ENCODE measurements around the gene ENC1.

Gene ENC1

GRCh38 chr5:74630453-74631066 lies 10.0 kb downstream of the ENC1 start:
- DNase-seq: no peak

DNA sequence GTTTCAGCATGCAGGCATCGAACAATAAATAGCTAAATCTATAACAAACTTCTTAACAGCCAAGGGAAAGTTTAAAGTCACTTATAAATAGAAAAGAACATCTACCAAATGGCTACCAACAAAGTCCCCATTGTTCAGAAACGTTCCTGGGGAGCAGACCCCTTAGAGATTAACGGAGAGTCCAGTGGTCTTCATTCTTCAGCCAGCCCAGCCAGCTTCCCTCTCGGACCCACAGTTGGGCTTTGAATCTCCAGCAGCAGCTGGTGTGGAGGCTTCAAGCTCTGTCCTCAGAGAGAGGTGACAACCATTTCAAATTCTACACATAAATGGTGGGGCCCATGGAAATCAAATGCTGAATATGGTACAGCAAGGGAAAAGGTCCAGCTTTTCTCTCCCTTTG lies 11.2 kb downstream of the ENC1 start:
- no peak for DNase-seq

DNA sequence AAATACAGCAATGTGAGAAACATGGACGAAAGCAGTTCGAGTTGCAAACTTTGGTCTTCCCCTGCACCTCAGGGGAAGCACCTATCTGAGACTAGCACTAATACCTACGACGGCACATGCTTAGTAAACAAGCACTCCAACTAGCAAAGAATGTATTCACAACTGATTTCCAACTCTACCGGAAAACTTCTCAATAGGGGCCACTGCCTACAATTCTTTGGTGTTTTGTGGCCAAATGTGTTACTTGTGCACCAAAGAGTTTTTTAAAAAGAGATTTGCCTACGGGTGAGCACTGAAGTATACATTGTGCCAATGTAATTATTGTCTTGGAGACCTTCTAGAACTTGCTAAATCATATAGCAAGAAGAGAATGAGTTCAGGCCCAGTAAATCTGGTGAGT lies 12.2 kb downstream of the ENC1 start:
- no peak for DNase-seq

DNA sequence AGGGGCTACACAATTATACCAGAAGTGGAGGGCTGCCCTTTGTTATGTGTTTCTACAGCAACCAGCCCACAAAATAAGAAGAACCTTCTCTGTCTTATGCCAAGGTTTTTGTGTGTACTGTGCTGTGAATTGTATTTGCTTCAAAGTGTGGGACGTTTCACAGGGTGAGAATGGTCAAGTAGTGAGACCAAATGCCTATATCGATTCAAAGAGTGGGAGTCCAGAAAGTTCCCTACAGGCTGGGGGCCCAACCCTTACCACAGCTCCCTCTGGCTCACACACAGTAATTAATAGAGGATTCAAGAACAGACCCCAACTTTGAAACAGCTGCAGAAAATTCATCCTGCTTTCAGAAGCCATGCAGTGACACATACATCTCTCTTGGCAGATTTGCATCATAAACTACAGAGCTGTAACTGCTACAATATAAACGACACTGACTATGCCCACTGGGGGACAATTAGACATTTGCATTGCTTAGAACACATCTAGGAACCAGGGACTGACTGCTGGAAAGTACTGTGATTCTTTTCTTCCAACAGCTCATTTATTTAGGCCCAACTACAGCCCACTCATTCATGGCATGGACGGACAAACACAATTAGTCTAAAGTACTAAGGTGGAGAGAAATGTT lies 12.8 kb downstream of the ENC1 start:
- DNase-seq: no peak

GRCh38 chr5:74626386-74627222 lies 13.9 kb downstream of the ENC1 start:
- no peak for DNase-seq

- DNase-seq: no peak
Measured at GRCh38 chr5:74625742-74626241, 14.7 kb downstream of the ENC1 start.

DNA sequence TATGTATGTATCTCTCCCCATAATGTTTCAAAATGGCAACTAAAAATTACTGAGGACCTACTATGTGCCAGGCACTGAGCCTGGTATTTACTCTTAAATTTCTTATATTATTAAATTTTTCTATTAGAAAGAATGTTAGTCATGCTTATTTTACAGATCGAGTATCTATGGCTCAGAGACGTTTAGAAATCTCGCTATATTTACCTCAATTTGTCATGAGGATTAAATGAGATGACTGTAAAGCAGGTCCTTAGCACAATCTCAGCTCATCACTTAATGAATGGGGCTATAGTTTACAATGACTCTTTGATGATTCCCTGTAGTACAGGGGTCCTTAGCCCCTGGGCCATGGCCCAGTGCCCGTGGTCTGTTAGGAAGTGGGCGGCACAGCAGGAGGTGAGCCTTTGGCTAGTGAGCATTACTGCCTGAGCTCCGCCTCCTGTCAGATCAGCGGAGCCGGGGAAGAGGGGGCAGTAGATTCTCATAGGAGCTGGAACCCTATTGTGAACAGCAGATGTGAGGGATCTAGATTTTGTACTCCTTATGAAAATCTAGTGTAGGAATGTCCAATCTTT lies 15.5 kb downstream of the ENC1 start:
- DNase-seq: no peak

DNA sequence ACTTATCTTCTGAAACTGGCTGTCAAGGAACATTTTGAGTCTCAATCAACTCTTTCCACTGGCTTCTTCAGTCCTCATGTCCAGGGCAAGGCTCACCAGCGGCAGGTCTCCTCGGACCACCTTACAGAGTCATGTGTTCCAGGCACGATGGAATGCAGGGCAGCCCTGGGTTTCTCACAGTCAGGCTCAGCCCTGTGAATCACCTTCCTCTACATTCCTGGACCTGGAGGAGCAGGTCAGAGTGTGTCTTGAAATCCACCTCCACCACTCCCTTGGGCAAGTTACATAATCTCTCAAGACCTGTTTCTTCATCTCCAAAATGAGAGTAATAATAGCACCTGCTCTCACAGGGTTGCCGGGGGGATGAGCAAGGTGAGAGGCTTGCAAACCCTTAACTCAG lies 16.0 kb downstream of the ENC1 start:
- DNase-seq: no peak

DNA sequence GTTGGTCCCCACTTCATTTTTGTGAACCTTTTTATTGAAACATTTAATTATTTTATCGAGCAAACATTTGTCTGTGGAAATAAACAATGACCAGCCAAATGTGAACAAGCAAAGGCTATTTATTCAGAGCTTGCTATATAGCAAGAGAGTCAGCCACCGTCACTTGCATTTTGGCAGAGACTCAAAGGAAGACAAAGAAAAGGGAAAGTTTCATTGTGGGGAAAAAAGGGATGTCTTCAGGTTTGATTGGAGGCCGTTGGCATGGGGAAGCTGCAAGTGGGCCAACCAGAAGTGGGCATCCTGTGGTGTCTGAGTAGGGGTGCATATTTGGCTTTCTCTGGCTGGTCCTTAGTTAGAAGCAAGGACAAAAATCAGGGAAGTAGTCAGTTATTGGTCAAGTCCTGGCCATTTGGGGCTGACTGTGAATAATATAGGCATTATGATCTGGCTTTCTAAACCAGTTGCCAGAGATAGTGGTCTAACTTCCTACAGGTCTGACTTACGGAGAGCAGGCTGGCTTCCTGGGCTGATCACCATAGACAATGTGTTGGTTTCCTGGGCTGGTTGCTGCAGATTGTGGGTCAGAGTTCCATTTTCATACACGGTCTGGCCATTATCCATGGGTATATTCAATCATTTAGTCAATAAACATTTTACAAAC lies 16.6 kb downstream of the ENC1 start:
- DNase-seq: no peak

DNA sequence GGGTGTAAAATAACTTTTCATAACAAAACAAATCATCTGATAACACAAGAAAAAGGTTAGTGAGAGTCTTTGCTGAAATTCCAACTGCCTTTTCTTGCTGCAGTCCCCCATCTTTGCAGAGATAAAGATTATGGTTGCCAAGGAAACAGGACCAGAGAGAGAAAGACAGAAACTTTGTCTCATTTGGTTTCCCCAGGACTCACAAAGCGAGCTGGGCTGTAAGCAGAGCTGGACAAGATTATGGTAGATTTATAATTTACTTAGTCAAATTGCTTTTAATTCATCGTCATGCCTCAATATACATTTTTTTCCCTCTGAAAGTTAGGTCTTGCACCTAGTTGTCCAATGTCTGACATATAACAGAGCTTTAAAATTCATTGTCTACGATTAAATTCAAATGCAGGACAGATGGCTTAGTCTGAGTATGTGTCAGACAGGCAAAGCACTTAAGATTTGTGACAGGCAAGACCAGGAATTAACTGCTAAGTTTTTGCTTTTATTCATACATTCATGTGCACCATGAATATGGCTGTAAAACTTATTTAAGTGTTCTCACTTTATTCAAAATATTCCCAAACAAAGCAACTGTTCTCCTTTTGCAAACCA lies 17.4 kb downstream of the ENC1 start:
- DNase-seq: no peak

DNA sequence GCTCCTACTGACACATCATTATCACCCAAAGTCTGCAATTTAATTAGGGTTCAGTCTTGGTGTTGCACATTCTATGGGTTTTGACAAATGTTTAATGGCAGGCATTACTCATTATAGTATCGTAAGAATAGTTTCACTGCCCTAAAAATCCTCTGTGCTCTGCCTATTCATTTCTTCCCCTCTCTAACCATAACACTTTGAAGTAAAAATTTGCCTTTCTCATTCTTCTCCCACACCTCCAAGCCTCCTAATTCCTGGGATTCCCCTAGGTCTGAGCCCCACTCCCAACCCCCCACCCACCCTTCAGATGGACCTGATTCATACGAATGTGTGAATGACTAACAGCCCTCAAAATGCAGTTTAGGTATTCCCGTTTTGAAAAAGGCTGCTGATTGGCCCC lies 18.4 kb downstream of the ENC1 start:
- DNase-seq: no peak

DNA sequence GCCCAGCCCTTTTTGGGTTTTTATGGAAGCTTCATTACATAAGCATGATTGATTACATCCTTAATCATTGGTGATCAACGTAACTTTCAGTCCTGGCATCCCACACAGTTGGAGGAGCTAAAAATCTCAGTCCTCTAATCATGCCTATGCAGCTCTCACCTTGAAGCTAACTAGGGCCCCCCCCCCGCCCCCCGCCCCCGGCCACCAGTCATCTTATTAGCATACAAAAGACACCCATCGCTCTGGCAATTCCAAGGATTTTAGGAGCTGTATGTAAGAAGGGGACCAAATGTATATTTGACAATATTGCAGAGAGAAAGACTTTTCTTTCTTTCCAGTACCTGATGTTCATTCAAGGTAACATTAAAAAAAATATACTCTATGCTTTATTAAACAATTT lies 19.0 kb downstream of the ENC1 start:
- no peak for DNase-seq

DNA sequence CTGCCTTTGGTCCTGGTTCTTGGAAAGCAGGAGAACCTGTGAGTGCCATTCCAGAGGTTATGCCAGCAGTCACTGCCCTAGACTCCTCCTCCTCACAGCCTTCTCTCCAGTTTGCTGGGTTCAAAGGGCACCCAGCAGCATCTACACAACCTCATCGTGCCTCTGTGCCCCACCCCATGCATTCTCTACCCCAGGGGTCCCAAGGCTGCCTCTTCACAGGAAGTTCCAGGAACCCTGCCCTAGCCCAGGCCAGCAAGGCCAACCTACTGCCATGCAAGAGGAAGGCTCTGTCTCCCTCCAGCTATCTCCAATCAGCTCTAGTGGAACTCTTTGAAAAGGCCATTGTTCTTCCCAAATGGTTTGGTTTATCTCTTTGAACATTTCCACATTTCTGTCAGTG lies 21.2 kb downstream of the ENC1 start:
- DNase-seq: no peak

DNA sequence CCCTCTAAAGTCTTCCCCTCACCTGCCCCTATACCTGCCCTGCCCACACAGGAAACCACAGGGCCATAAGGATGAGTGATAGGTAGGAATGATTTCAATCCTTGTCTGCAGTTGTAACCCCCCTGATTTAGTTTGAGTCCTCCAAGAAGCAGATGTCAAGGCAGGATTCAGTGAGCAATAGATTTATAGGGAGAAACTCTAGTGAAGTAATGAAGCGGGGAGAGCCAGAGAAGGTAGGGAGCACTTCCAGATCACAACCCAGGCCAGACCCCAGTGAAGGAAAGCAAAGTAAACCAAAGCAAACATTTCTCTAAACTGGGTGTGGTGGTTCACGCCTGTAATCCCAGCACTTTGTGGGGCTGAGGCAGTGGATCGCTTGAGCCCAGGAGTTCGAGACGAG lies 22.4 kb downstream of the ENC1 start:
- DNase-seq: no peak

GRCh38 chr5:74617202-74617601 lies 23.3 kb downstream of the ENC1 start:
- DNase-seq: no peak

GRCh38 chr5:74616236-74617146 lies 24.0 kb downstream of the ENC1 start:
- DNase-seq: no peak

GRCh38 chr5:74613283-74613682 lies 27.2 kb downstream of the ENC1 start:
- DNase-seq: no peak

- DNase-seq: no peak
Measured at GRCh38 chr5:74612045-74612444, 28.5 kb downstream of the ENC1 start.

DNA sequence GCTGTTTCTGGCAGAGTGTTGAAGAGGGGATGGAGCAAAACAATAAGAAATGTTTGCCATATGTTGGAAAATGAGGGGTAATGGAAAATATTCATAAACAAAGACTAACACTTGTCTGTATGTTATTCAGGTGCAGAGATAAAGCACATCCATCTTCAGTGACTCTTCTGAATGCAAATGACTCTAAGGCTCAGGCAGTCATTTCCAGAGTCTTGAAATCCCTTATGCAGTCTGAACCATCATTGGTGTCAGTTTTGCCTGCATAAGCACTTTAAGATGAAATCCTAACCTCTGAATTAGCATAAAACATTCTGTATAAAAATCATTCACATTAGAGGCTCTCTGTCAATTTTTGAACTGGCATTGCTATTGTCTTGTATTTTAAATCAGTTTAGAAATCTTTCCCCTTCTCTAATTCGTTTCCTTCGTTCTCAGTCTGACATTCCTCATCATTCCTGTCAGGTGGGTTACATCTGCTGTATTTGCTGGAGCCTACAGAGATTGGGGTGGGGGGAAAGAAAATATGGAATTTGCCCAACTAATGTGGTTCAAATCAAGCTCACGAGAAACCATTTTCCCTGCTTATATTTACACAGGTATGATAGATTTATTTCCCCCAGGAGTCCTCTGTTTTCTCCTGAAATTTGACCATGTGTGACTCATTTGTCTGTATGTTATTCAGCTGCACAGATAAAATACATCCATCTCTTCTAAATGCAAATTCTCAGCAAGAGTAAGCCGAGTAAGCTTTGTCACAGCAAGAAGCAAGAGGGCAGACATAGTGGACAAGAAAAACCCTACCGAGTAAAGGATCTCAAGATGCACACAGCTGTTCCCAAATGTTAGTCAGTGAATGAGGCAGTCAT lies 31.6 kb downstream of the ENC1 start:
- DNase-seq: no peak

- DNase-seq: no peak
Measured at GRCh38 chr5:74605759-74606158, 34.8 kb downstream of the ENC1 start.

GRCh38 chr5:74603376-74603775 lies 37.2 kb downstream of the ENC1 start:
- no peak for DNase-seq

Data from NCI-H2107 (cell line).